D721Med (cell line): ENCODE results near the gene DCHS1.
A peak's percentile ranks its signal among the peaks of the same experiment; 100 is the strongest.

Experiments
- DNase-seq: peaks from one replicate; pipeline ENCODE4 v3.0.0; 2011; ENCODE audit warnings: low spot score; ENCODE audit not compliant: insufficient read length
- FAIRE-seq: peaks from 2 replicates; lab custom pipeline; 2011; peaks lifted over from hg19 to GRCh38; lab: Jason Lieb, UNC
- CTCF ChIP-seq: IDR thresholded peaks from 2 replicates; pipeline ENCODE4 v1.5.1; 2012; ENCODE audit warnings: mild to moderate bottlenecking, control low read depth; ENCODE audit not compliant: insufficient read depth; ENCODE audit errors: missing control alignments

DCHS1 gene

GRCh38 chr11:6625156-6625831 is 30.3 kb downstream of the DCHS1 start:
- DNase-seq (no peak), FAIRE-seq (no peak)
- no peak for TF ChIP-seq CTCF

- FAIRE-seq: no peak
- no peak for TF ChIP-seq CTCF
These were observed 31.9 kb downstream of the DCHS1 start for GRCh38 chr11:6623391-6624363.

GRCh38 chr11:6622261-6623171 is 33.1 kb downstream of the DCHS1 start:
- DNase-seq (no peak), FAIRE-seq (no peak)
- TF ChIP-seq CTCF: no peak

More at GRCh38 chr11:6623391-6624363, 31.9 kb downstream of the DCHS1 start:
- no peak for DNase-seq

- TF ChIP-seq CTCF: no peak
- no peak for DNase-seq
- FAIRE-seq: no peak
These were observed 33.8 kb downstream of the DCHS1 start for GRCh38 chr11:6621711-6622211.

DNA sequence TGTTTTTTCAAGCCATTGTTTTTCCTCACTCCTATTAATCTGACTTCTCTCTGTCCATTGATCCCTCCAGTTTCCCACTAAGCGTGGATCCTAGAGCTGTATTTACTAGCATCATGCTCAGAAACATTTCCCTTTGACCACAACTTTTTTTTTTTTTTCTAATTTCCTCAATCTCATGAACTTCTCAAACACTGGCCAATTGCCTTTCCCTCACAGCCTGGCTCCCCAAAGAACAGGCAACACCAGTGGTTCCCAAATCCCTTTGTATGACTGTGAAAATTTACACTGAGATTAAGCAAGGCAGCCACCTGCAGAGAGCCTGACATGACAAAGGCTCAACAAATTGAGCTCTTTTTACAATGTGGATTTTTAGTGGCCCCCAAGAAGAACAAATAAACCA is 35.0 kb downstream of the DCHS1 start:
- TF ChIP-seq CTCF: no peak
- FAIRE-seq (no peak), DNase-seq (no peak)

- peak; percentile 79 for DNase-seq
- FAIRE-seq: no peak
- no peak for TF ChIP-seq CTCF
These were observed 36.4 kb downstream of the DCHS1 start, which contains the start of gene TPP1 for GRCh38 chr11:6619004-6619745. TSS of gene TPP1 (minus strand) at chr11:6619422. CDS start at chr11:6619400, 22 bp downstream.
